GM18526 (cell line): Measurements from ENCODE around the gene ASB1.

ENCODE experiments used
- POLR2A ChIP-seq: IDR thresholded peaks from 3 replicates; pipeline ENCODE4 v1.6.1; 2011; ENCODE audit not compliant: insufficient read length; ENCODE audit errors: extremely low read depth

ASB1 gene

GRCh38 chr2:238499731-238500580 is 73.2 kb downstream of the ASB1 start:
- no peak for TF ChIP-seq POLR2A

- no peak for TF ChIP-seq POLR2A
These were observed 74.6 kb downstream of the ASB1 start for GRCh38 chr2:238501311-238501710.
